Measurements from ENCODE around the gene TRIM7. TPM values are rescaled to one million over a fixed set of nuclear protein-coding genes. Genes with fewer than 3 reads are reported as not detected.

Gene TRIM7
- total and polyA plus RNA-seq, 2 of the 4 experiments (the other 2 are of a cell fraction): 0.54 to 1.0 TPM

GRCh38 chr5:181176254-181176952 is 28.6 kb downstream of the TRIM7 start:
- H3K4ac ChIP-seq (ENCODE audit: low read depth, low read length): no peak overlapping the region
- TF ChIP-seq RCOR1 (IDR thresholded peaks at IDR 0.05; ENCODE audit: insufficient replicate concordance, low read length) (no peak), ELK1 (IDR thresholded peaks at IDR 0.05; ENCODE audit: borderline replicate concordance, low read depth, low read length) (no peak), RAD21 (IDR thresholded peaks at IDR 0.05; ENCODE audit: low read length) (no peak), FOS (IDR thresholded peaks at IDR 0.05; ENCODE audit: low read depth, low read length) (no peak), CTCF (conservative IDR thresholded peaks at IDR 0.05; ENCODE audit: low read depth, low read length) (no peak), POLR2A (IDR thresholded peaks at IDR 0.05; ENCODE audit: low read depth, low read length) (no peak), CHD1 (IDR thresholded peaks at IDR 0.05; ENCODE audit: low read depth, low read length) (no peak), MXI1 (IDR thresholded peaks at IDR 0.05; ENCODE audit: borderline replicate concordance, low read depth, low read length) (no peak), RFX5 (IDR thresholded peaks at IDR 0.05; ENCODE audit: low read depth, low read length) (no peak), MAFK (IDR thresholded peaks at IDR 0.05; ENCODE audit: low read depth, low read length) (no peak), SMC3 (IDR thresholded peaks at IDR 0.05; ENCODE audit: low read depth, low read length) (no peak), CEBPB (IDR thresholded peaks at IDR 0.05; ENCODE audit: low read depth, low read length) (no peak), NFE2L2 (IDR thresholded peaks at IDR 0.05; ENCODE audit: low read depth, low read length) (no peak), MAZ (IDR thresholded peaks at IDR 0.05; ENCODE audit: borderline replicate concordance, low read depth, low read length) (no peak), USF2 (IDR thresholded peaks at IDR 0.05; ENCODE audit: low read depth, low read length) (no peak), BHLHE40 (IDR thresholded peaks at IDR 0.05; ENCODE audit: low read depth, low read length) (no peak)
- no peaks in the 10 kb centered on the region for H3K36me3 ChIP-seq (ENCODE audit: control insufficient read depth, insufficient read depth, low read length)
- H4K8ac ChIP-seq (ENCODE audit: low read depth in 2 of 2, low read length in 2 of 2): no peak overlapping the region
- no peak for DNase-seq
- H3K14ac ChIP-seq (replicated peaks; ENCODE audit: low read depth, low read length): no peak overlapping the region
- ATAC-seq (ENCODE audit: low read depth): no peak
- H3K18ac ChIP-seq (ENCODE audit: low read depth, low read length): no peak overlapping the region
- no peak overlapping the region for H2AK5ac ChIP-seq (ENCODE audit: low read depth, low read length)
- no peak overlapping the region for H4K91ac ChIP-seq (ENCODE audit: insufficient read depth, low read depth, low read length)
- H3K9me3 ChIP-seq (ENCODE audit: control insufficient read depth, insufficient read depth, low read length): no peaks in the 10 kb centered on the region
- no peak overlapping the region for H2BK120ac ChIP-seq (ENCODE audit: low read depth, low read length)
- H2AFZ ChIP-seq (replicated peaks; ENCODE audit: low read length, poor library complexity): no peak overlapping the region
- ChIA-PET POLR2A (ENCODE audit: unreplicated experiment) (no interaction called here), CTCF (no interaction called here)
- H2AK9ac ChIP-seq (replicated peaks; ENCODE audit: low read depth, low read length, poor library complexity): no peak overlapping the region
- H2BK15ac ChIP-seq (ENCODE audit: low read depth, low read length): no peak overlapping the region
- no peaks in the 10 kb centered on the region for H3K79me1 ChIP-seq (ENCODE audit: low read depth in 1 of 2, low read length in 2 of 2)
- H3K27ac ChIP-seq (ENCODE audit: insufficient read depth, low read length): no peak overlapping the region
- H3K4me2 ChIP-seq (ENCODE audit: low read depth, low read length): no peak overlapping the region
- no TSS peak for BruUV-seq (replicated peaks)
- H3K56ac ChIP-seq (ENCODE audit: extremely low read depth, insufficient read depth, low read length): no peak overlapping the region
- H4K20me1 ChIP-seq (ENCODE audit: insufficient read depth, low read length): no peaks in the 10 kb centered on the region
- no peak overlapping the region for H3K4me3 ChIP-seq (ENCODE audit: insufficient read depth, low read depth, low read length)
- no peaks in the 10 kb centered on the region for H3K9me1 ChIP-seq (ENCODE audit: insufficient read depth, low read length)
- H2BK20ac ChIP-seq (ENCODE audit: low read depth, low read length): no peak overlapping the region
- WGBS, 2 experiments (ENCODE audit: extremely low coverage in 2 of 2, insufficient read length in 1 of 2): no CpG with 5 or more reads among the region's 3 CpGs
- intact Hi-C loops (cut with micrococcal nuclease) (no loop called here), dilution Hi-C loops (cut with HindIII; ENCODE audit: low sequenced_read_pairs, unreplicated experiment) (no loop called here), in situ Hi-C loops (cut with MboI; ENCODE audit: low sequenced_read_pairs) (no loop called here)
- no peak overlapping the region for H2BK5ac ChIP-seq (ENCODE audit: low read depth, low read length, poor library complexity, severe bottlenecking)
- no peak overlapping the region for H3K23ac ChIP-seq (ENCODE audit: low read depth, low read length)
- H4K5ac ChIP-seq (ENCODE audit: low read depth, low read length): no peak overlapping the region
- H3K27me3 ChIP-seq (ENCODE audit: control insufficient read depth, insufficient read depth, low read length): no peaks in the 10 kb centered on the region
- H3K4me1 ChIP-seq (ENCODE audit: control insufficient read depth, insufficient read depth, low read length): no peaks in the 10 kb centered on the region
- no peak overlapping the region for H3K9ac ChIP-seq (ENCODE audit: low read depth, low read length)

All from IMR-90 (cell line).